HPDE6-E6E7 (cell line): ENCODE measurements around the gene IQGAP2.
"Not testable (repeated sequence)": the region's sequence is repeated elsewhere in the genome, so short reads cannot be mapped to it uniquely, and the experiment has no call there.

Source experiments
- DNase-seq: peaks from one replicate; pipeline ENCODE4 v3.0.0; 2011; ENCODE audit warnings: missing footprints; ENCODE audit errors: extremely low spot score

Gene IQGAP2

DNA sequence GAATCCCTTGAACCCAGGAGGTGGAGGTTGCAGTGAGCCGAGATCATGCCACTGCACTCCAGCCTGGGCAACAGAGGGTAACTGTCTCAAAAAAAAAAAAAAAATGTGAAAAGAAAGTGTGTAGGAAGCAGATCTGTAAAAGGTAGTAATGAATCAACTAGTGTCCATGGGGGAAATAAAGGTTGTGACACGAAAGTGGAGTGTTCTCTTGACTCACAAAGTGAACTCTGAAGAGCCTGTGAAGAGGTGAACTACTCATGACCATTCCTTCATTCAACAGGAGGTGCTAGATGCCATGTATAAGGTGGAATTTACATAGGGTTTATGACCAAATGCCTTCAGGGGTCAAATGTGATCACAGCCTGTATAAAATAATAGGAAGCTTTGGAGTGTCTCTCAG lies 12.8 kb downstream of the IQGAP2 start:
- no peak for DNase-seq

DNA sequence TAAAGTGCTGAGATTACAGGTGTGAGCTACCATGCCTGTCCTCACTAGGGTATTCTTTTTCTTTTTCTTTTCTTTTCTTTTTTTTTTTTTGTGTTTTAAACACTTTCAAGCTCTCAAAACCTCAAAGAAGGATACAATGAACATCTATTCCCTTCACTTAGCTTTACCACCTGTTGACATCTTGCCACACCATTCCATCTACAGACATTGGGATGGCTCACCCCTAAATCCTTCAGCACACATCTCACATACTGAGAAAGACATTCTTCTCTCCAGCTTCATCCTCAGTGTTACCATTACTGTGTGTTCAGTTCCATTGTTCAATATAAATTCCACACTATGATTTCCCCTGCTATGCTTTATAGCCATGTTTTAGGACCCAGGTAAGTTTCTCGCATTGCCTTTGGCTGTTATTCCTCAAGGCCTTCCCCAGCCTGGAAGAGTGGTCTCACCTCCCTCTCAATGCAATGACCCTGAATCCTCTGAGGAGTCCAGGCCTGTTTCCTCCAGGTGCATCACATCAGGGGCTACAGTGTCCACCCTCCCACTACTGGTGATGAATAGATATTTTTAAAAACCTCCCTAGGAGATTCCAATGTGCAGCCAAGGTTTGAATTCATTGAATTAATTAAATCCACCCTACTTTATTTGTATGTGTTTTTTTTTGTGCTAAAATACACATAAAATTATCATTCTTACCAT lies 16.7 kb downstream of the IQGAP2 start:
- no peak for DNase-seq

DNA sequence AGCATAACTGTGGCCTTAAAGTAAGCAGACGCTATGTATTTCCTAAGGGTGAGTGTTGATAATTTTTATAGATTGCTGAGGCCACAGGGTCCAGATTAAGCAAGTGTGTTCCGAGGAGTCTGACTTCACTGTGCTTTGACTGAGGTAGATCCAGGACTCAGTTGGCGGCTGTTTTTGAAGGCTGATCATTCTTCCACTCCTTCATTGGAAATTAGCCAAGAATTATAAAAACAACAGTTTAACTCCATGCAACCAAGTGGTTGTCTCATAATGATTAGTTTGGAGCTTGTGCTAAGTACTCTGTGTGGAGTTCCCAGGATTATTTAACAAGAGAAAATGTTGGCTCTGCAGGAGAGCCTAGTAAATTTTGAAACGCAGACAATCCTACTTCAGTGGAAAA lies 19.1 kb downstream of the IQGAP2 start:
- DNase-seq = no peak

DNA sequence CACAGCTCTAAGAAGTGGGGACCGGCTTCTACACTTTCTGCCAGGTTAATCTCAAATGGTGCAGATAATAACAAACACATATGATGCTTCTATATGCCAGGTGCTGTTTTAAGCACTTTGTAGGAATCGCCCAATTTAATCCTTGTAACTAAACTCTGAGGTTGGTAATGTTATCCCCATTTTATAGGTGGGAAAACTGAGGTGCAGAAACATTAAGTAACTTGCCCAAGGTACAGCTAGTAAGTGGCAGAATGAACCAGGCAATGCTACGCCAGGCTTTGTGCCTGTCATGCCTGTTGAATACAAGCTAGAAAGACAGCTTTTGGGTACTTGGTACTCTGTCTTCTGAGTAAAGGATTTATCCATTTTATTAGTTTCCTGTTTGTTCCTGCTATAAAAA lies 19.7 kb downstream of the IQGAP2 start:
- DNase-seq = no peak

DNA sequence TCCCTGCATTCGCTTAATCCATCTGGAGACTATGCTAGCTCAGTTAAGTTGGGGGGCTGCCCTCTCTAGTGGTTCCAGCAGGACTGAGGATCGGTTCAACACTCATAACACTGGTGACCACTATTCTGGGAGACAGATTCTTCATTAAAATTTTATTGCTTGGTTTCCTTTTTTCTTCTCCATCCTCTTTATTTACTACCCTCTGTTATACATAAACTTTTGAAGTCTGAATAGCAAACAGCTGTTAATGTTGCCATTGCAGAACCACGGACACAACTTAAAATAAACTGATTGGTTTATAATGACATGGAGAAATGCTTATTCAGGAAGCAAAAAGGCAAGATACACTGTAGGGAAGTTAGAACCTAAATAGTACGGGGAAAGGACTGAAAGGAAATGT lies 22.1 kb downstream of the IQGAP2 start:
- DNase-seq = no peak

DNA sequence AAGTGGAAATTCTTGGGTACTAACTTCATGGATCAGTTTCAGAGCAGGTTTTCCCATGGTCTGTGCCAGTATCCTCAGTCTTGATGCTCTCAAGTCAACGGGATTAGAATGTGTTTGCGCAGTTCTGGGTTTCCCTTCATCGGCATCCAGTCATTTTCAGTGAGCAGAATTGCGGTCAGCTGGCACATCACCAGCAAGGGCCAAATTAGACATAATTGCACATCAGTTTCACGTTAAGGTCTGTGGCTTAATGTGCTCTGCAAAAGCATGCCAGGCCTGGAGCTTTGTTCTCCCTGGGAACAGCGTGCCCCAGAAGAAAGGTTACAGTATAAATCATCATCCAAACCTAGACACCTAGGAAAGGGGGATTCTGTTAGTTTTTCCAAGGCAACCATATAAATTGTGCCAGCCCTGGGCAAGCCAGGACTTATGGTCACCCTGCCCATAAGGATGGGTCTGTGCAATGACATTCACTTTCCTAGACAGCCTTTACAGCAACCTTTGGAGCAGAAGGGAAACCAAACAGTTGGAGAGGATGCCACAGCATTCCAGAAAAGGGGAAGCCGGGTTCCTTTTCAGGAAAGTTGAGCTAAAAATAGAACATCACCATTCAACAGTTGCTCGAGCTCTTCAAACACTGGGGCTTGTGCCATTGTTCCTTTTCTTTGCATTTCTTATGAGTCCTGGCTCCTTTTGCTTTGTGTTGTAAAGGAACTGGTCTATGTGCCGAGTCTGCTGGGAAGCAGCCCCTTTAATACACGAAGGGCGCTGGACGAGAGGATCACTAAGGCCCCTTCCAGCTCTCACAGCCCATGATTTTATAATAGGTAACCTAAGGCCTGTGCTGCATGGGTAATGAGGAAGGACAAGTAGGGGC lies 23.1 kb downstream of the IQGAP2 start:
- no peak for DNase-seq

DNA sequence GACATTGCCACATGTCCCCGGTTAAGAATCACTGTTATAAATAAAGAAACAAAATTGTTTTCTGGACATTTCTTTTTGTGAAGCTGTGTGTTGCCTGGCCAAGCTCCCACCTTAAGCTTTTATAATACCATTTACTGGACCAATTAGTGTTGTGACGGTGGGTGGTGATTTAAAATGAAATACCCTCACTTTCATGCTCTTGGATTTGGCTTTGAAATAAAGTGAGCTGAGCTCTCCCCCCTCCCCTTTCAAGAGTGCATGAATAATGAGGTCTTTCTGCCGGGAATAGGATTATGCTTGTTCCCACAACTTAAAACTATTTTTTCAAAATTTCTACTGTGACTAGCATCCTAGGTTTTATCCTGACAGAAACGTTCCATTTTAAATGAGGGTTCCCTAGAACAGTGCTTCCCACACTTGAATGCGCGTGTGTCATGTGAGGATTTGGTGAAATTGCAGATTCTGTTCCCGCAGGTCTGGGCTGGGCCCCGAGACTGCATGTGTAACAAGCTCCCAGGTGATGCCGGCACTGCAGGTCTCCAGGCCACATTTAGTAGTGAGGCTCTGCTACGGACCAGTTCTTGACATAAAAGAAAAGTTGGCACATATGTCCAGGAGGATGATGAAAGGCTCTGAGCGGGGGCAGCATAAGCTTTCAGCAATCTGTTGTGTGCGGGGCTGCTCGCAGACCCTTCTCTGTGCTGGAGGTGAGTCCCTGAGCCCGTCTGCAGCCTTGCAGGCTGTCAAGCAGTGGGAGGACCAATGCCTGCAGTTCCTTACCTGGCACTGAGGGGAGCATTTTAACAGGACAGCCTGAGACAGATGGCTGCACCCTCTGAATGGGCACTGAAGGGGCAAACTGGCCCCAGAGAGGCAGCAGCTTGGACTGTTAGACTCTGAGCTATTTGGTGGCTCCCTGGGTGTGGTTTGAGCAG lies 24.4 kb downstream of the IQGAP2 start:
- DNase-seq = no peak

DNA sequence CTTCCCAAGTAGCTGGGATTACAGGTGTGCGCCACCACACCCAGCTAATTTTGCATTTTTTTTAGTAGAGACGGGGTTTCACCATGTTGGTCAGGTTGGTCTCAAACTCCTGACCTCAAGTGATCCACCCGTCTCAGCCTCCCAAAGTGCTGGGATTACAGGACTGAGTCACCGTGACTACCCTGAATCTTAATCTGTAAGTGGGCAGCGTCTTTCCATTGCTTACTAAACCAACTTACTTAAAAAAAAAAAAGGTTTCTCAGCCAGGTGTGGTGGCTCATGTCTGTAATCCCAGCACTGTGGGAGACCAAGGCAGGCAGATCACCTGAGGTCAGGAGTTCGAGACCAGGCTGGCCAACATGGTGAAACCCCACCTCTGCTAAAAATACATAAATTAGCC lies 25.5 kb downstream of the IQGAP2 start:
- not testable (repeated sequence) for DNase-seq

DNA sequence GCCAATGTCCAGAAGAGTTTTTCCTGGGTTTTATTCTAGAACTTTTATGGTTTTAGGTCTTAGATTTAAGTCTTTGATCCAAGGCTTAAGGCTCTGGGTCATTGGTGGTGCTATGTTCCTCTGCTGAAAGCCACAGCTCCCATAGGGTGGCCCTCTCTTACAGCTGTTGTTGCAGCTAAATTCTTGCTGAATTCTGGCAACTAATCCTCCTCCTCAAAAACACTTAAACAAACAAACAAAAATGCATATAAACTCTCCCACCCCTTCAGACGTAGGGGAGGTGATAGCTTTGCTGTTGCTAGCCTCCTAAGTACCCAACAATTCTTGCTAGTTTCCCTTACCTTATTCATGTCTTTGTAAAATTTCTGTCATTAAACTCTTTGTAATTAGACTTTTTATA lies 30.2 kb downstream of the IQGAP2 start:
- DNase-seq = no peak

DNA sequence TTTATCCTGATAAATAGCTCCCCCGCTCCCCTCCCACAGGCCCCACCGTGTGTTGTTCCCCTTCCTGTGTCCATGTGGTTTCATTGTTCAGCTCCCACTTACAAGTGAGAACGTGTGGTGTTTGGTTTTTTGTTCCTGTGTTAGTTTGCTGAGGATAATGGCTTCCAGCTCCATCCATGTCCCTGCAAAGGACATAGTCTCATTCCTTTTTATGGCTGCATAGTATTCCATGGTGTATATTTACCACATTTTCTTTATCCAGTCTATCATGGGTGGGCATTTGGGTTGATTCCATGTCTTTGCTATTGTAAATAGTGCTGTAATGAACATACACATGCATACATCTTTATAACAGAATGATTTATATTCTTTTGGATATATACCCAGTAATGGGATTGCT lies 34.4 kb downstream of the IQGAP2 start:
- DNase-seq = not testable (repeated sequence)

DNA sequence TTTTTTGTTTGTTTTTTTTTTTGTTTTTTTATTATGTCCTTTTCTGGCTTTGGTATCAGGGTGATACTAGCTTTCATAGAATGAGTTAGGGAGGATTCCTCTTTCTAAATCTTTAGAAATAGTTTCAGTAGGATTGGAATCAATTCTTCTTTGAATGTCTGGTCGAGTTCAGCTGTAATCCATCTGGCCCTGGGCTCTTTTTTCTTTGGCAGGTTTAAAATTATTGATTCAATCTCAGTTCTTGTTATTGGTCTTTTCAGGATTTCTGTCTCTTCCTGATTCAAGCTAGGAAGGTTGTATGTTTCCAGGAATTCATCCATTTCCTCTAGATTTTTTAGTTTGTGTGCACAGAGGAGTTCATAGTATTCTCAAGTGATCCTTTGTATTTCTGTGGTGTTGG lies 34.9 kb downstream of the IQGAP2 start:
- DNase-seq = no peak

DNA sequence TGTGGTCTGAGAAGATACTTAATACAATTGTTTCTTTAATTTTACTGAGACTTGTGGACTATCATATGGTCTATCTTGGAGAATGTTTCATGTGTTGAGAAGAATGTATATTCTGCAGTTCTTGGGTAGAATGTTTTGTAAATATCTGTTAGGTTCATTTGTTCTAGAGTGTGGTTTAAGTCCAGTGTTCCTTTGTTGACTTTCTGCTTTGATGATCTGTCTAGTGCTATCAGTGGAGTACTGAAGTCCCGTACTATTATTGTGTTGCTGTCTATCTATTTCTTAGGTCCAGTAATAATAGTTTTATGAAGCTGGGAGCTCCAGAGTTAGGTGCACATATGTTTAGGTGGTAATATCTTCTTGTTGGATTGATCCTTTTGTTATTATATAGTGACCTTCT lies 36.1 kb downstream of the IQGAP2 start:
- no peak for DNase-seq

DNA sequence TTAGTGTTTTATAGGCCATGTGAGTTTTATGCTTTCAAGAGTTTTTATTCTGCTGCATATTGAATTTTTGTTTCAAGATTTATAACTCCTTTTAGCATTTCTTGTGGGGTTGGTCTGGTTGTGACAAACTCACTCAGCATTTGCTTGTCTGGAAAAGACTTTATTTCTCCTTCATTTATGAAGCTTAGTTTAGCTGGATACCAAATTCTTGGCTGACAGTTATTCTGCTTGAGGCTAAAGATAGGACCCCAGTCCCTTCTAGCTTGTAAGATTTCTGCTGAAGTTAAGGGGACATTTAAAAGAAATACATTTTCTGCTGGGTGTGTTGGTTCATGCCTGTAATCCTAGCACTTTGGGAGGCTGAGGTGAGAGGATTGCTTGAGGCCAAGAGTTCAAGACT lies 36.8 kb downstream of the IQGAP2 start:
- DNase-seq = no peak

DNA sequence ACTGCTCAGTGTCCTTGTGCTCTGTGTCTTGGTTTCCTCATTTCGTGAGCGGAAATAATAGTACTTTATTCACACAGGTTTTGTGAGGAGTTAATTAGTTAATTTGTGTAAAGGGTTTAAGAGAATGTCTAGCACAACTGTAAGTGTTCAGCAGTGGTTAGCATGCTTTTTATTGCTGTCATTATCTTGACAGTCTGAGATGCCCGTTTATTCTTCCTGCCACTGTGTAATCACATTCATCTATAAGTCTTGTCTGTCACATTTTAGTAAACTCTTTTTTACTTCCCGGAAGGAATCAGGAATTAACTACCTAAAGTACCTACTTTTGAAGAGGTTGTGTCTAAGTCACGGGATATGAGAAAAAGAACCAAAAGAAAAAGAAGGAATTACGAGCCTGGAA lies 38.0 kb downstream of the IQGAP2 start:
- DNase-seq = no peak

DNA sequence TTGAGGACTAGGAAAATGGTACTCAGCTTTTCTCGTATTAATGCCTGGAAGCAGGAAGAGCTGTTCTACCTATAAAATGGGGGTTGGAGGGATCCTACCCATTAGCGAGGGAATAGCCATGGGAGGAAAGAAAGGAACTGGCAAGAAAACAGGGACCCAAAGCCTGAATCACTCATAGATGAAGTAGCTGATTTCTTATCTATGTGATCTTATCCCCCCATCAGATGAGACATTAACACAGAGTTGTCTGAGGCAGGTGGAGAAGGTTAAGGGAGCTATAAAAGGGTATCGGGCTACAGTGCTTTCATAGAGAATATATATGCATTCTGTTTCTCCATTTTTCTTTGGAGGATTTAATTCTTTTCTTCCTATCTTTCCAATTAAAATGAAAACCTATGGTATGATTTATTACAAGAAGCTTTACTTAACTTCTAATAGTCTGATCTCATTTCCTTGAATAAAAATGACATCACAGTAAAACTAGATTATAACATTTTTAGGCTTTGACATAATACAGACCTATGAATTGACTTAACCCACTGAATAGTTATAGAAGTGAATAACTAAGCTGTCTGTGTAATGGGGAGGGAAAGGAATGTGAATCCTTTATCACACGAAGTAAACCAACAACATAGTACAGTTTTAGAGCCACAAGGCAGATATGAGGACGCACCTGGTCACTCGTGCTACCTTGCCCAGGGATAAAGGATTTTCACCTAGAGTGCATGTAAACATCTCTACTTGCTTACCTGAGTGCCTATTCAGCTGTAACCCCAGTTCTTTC lies 39.0 kb downstream of the IQGAP2 start:
- no peak for DNase-seq

DNA sequence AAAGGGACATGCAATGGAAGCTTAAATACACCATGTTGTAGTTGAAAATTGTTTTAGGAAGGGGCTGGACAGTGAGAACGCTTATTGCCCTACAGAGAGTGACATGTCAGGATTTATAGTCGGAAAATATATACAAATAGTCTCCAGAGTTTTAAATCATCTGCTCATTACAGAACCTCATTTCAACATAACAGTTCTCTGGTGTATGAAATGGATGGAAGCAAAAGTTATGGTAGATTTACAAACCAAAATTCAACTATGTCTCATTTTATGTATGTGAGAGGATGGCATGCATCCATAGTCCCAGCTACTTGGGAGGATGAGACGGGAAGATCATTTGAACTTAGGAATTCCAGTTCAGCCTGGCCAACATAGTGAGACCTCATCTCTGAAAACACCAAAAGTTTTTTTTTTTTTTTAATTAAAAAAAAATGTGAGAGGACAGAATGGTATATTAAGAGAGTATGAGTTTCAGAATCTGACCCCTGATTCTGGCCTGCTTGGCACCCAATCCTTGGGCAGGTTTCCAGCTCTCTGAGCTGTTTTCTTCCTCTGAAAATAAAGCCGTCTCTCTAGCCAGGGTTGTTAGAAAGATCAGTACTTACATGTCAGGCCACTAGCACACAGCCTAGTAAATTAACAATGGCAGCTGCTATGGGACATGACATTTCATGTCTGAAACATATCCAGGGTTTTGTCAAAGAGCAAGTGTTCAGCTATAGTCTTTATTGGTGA lies 40.1 kb downstream of the IQGAP2 start:
- DNase-seq = no peak

DNA sequence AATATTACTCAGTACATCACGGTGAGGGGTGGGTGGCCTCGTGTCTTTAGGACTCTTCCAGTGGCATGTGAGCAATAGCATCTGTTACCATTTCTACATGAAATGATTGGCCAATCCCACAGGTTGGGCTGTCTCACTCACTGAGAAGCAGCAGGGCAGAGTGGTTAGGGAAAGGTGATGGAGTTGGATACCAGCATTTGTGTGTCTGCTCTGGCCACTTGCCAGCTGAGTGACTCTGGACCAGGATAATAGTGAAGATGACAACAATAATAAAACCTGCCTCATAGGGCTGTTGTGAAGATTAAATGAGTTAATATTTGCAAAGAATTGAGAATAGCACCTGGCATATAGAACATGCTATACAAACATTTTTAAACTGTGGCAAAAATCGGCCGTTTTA lies 42.0 kb downstream of the IQGAP2 start:
- DNase-seq = no peak

DNA sequence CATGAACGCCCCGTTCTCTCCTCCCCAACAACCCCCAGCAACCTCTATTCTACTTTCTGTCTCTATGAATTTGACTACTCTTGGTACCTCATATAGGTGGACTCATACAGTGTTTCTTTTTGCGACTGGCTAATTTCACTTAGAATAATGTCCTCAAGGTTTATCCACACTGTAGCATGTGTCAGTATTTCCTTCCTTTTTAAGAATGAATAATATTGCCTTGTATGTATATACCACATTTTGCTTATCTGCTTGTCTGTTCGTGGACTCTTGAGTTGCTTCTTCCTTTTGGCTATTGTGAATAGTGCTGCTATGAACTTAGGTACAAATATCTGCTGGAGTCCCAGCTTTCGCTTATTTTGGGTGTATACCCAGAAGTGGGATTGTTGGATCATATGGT lies 42.7 kb downstream of the IQGAP2 start:
- DNase-seq = no peak

DNA sequence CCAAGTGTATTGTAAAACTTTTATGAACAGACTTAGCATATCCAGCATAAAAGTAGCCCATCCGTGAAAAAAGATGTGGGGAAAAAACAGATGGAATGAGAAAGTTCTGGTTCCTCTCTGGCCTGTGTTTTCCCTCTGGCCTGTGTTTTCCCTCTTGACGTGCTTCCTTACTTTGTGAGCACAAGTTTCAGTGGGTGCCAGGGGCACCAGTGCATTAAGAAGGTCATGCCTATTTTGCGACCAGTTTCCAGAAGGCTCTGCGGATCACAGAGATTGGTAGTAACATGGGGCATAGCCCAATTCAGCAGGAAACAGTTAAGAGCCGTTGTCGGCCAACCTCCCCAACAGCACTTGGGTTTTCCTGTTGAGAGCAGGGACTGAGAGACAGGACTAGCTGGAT lies 43.7 kb downstream of the IQGAP2 start:
- no peak for DNase-seq

DNA sequence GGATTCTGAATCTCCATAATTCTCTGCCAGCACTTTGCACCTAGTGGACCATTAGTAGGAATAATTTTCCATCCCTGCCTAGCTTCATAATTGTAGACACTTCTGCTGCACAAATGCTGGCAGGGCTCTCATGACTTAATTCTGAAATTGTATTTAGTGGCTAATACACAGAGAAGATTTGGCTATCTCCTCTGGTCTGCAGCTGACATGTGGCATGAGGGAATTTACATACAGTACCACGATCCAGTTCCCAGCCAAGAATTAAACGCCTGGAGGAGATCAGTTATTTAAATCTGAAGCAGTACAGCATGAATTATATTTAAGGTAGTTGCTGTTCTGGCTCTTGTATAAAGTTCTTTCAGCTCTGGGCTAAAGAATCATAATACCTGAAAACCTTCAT lies 46.5 kb downstream of the IQGAP2 start:
- no peak for DNase-seq

DNA sequence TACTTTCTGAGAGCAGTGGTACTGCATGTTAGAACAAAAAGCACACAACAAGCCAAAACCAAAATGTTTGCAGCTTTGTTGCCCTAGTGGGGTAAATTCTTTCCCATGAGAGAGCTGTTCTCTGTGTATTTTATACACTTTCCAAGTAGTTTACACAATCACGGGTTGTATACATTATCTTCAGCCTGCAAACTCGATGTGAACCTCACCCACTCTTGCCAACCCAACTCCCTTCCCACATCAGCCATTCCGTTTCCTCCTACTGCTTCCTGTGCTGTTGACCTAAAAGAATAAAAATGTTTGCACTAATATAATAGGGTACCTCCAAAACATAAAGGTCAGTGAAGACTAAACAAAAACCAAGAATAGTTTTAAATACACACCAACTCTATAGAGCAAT lies 47.0 kb downstream of the IQGAP2 start:
- DNase-seq = no peak
